DMS153 treated with DMSO at 0.1 percent for 48 hours (cell line): ENCODE results near the gene RENBP.

Experiments used
- DNase-seq: peaks from one replicate; lab custom pipeline; 2025; ENCODE audit not compliant: unreplicated experiment; lab: John Stamatoyannopoulos, UW

Gene RENBP

DNA sequence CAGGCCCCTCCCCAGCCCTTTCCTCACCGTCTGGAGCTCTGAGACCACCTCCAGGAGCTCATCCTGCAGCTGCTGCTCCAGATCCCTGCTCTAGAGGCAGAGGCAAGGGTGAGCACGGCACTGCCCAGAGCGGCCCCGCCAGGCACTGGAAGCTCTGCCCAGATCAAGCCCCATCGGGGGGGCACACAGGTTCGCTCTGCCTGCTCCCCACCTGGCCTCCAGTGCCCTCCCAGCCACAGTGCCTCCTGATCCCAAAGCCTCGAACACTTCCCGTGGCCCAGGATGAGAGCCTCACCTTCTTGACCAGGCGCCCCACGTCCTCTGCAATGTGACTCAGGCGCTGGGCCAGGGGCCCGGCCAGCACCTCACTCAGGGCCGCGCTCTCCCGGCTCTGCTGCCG lies 23.4 kb downstream of the RENBP start:
- no peak for DNase-seq

DNA sequence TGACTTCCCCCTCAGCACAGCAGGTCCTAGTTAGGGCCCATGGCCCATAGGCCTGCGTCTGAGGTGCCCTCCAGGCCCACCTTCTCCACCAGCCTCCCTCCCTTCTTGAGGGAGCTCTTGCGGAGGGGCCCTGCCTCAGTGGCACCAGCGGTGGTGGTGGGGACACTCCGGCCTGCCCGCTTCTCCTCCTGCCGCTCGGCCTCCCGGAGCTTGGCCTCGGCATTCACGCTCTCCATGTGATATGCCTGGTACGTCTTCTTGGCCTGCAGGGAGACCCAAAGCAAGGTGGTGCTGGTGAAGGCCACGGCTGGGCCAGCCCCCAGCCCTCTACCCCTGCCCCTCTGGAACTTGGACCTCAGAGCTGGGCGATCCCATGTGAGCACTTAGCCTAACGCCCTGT lies 23.9 kb downstream of the RENBP start:
- DNase-seq = no peak

DNA sequence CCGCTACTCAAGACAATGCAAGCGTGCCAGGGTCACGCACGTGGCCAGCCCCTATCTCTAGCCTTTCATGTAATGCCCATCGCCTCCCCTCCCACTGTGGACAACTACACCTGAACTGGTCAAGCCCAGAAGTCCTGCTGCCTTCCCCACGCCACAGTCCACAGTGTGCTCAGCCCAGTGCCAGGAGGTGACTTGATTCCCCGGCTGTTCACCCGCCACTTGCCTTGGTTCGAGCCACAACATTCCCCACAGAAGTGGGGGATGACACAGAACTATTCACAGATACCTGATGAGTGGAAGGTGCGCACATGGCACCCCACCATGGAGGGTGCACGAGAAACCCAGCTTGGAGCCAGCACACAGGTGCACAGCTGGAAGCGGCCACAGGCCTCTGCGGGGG lies 25.2 kb downstream of the RENBP start:
- no peak for DNase-seq

DNA sequence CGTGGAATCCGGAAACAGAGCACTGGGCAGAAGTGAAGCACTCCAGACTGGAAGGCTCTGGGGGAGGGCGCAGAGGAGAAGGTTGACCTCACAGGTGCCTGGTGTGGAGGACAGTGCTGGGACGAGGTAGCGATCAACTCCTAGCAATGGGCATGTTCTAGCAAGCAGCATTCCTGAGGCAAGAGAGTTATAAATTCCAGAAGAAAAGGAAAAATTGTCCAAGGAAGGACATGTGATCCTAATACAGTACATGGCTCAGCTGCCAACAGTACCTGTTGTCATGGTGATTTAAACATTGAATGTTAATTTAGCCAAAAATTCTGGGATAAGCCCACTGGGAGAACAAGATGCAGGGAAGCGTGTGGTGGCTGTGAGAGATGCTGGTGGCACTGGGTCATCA lies 26.6 kb downstream of the RENBP start:
- DNase-seq = no peak

DNA sequence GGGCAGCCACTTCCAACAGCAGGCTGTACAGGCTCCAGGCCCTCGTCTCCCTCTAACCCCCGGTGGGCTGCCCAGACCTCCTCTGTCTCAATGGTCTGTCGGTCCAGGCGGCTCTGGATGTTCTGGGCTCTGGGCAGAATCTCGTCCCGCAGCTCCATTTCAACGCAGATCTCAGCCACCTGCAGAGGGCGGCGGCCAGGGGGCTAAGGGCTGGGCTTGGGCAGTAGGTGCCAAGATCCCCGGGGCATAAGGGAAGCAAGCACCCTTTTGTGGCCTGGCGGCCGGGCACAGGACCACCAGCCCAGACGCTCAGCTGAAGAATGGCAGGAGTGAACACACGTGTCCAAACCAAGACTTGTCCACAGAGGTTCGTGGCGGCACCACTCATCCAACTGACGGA lies 30.7 kb downstream of the RENBP start:
- no peak for DNase-seq

DNA sequence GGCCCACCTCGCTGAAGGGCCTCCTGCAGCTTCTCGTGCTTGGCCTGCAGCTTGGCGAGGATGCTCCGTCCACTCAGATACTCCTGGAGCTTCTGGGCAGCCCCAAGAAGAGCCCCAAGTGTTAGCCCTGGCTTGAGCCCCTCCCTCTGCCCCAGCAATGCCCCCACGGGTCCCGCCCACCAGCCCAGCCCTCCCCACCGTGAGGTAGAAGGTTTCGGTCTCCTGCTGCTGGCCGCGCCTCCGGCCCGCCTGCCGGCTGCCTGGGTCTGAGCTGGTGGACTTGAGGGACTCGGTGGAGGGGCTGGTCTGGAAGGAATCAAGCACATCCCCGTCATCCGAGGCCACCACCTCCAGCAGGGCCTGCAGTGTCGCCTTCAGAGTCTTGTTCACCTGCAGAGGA lies 31.2 kb downstream of the RENBP start:
- DNase-seq = no peak

DNA sequence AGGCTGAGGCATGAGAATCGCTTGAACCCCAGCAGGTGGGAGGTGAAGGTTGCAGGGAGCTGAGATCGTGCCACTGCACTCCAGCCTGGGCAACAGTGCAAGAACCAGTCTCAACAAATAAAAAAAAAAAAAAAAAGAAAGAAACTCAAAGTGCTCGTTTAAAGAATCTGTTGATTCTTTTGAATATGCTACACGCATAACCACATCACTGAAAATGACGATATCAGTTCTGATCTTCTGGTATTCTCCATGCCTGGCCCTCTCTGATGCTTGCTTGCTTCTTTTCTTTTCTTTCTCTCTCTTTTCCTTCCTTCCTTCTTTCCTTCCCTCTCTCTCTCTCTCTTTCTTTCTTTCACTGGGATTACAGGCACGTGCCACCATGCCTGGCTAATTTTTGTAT lies 32.6 kb downstream of the RENBP start:
- no peak for DNase-seq

DNA sequence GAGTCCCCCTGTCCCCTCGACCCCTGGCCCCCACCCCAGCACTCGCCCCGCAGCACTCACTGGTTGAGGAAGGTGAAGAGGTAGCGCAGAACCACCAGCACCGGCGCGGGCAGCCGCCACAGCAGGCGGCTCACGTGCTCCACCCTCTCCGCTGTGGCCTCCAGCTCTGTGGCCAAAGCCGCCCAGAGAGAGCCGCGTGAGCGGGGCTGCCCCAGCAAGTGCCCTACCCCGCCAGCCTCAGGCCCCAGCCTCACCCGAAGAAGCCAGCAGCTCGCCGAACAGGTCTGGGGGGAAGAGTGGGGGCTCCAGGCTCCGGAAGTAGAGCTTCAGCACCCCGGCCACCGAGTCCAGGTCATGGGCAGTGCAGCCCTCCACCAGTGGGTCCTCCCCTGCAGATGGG lies 34.0 kb downstream of the RENBP start:
- no peak for DNase-seq

DNA sequence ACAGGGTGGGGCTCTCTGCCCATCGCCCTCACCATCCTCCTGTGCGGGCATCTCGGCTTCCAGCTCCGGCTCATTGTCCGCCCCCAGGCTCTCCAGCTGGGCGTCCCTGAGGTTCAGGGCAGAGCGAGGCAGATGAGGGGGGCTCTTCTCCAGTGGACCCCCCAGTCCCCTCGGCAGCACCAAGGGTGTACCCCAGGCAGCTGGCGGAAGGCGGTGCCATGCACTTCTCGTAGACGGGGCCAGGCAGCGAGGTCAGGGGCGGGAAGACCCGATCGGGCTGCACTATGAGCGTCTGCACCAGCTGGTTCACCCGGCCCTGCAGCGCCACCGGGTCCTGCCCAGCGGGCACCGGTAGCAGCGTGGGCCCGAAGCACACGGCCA lies 34.5 kb downstream of the RENBP start:
- DNase-seq = no peak

DNA sequence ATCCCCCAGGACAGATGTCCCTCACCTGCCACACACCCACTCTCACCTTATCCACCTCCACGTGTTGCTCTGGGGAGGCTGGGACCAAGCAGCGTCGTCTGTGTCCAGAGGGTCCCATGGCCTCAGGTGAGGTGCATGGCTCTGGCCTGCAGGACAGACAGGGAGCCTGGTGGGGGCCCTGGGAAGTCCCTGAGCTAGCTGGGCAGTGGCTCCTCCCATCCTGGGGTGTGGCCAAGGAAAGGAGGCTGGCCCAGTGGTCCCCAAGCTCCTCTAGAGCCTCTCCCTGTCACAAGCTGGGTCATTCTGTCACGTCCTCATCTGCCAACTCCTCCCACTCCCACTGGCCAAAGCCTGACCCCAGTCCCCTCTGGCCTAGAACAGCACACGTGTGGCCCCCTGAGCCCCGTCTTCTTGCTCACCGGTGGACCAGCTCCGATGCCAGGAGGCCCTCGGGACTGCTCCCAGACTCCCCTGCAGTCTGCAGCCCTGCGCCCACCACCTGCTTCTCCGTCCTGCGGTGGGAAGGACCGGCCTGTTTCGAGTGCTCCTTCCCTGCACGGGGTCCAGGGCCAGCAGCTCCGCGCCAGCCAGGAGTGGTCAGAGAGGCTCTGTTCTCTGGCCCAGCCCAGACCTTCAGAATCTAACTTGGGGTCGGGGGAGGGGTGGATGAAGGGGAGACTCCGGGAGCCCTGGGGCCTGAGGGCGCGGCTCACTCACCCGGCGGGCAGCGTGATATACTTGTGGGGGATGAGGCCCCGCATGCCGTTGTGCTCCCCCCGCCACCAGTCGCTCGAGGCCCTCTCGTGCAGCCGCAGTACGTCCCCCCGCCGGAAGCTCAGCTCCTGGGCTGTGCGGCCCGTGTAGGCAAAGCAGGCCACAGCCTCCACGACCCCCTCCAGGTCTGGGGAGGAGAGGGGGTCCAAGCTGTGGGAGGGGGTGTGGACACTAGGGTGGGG lies 35.1 kb downstream of the RENBP start:
- no peak for DNase-seq

DNA sequence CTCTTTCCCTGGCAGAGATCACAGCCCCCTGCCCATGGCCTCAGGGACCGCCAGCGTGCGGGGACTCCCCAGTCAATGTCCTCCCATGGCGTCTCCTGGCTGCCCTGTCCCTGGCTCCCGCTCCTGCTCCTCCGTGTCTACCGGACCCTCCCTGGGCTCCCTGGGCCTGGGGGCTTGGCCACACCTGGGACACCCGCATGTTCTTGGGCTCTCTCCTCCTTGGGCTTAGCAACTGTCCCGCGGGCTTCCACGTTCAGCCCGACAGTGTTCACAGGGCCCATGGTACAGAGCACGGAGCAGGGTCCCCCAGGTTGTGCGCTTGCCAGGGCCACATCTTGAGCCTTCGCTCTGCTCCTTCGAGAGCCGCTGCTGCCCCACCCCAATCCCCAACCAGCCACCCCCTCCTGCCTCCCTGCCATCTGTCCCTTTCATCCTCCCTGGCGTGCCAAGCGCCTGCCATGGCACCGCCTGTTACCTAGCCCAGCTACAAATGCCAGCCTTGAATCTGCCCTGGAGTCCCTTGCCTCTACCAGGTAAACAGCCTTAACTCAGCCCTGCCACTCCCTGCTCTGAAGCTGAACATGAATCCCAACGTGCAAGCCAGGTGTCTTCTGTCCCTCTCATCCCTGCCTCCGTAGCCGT lies 36.1 kb downstream of the RENBP start:
- DNase-seq = no peak

DNA sequence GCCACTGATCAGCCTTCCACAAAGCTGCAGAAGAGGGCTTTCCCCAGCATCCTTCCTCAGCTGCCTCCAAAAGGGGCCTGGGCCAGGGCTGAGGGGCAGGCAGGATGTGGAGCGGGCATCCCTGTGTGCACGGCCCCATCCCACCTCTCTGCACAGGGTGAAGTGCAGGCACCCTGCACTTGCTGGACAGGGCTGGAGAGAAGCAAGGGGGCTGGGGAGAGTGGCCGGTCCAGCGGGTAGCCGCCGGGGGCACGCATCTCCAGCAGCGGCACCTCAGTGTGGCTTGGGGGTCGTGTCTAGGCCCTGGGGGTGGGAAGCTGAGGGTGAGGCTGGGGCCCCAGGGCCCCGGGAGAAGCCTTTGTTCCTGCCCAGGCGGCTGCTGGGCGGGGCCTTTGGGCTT lies 37.0 kb downstream of the RENBP start:
- DNase-seq = no peak

DNA sequence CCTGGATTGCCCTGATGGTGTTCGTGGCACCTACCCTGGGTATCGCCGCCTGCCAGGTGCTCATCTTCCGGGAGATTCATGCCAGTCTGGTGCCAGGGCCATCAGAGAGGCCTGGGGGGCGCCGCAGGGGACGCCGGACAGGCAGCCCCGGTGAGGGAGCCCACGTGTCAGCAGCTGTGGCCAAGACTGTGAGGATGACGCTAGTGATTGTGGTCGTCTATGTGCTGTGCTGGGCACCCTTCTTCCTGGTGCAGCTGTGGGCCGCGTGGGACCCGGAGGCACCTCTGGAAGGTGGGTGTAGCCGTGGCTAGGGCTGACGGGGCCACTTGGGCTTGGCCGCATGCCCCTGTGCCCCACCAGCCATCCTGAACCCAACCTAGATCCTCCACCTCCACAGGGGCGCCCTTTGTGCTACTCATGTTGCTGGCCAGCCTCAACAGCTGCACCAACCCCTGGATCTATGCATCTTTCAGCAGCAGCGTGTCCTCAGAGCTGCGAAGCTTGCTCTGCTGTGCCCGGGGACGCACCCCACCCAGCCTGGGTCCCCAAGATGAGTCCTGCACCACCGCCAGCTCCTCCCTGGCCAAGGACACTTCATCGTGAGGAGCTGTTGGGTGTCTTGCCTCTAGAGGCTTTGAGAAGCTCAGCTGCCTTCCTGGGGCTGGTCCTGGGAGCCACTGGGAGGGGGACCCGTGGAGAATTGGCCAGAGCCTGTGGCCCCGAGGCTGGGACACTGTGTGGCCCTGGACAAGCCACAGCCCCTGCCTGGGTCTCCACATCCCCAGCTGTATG lies 38.1 kb downstream of the RENBP start:
- no peak for DNase-seq

DNA sequence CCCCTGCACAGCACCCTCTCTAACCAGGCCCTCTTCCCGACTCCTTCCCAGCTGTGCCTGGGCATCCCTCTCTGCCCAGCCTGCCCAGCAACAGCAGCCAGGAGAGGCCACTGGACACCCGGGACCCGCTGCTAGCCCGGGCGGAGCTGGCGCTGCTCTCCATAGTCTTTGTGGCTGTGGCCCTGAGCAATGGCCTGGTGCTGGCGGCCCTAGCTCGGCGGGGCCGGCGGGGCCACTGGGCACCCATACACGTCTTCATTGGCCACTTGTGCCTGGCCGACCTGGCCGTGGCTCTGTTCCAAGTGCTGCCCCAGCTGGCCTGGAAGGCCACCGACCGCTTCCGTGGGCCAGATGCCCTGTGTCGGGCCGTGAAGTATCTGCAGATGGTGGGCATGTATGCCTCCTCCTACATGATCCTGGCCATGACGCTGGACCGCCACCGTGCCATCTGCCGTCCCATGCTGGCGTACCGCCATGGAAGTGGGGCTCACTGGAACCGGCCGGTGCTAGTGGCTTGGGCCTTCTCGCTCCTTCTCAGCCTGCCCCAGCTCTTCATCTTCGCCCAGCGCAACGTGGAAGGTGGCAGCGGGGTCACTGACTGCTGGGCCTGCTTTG lies 38.9 kb downstream of the RENBP start:
- DNase-seq = no peak

DNA sequence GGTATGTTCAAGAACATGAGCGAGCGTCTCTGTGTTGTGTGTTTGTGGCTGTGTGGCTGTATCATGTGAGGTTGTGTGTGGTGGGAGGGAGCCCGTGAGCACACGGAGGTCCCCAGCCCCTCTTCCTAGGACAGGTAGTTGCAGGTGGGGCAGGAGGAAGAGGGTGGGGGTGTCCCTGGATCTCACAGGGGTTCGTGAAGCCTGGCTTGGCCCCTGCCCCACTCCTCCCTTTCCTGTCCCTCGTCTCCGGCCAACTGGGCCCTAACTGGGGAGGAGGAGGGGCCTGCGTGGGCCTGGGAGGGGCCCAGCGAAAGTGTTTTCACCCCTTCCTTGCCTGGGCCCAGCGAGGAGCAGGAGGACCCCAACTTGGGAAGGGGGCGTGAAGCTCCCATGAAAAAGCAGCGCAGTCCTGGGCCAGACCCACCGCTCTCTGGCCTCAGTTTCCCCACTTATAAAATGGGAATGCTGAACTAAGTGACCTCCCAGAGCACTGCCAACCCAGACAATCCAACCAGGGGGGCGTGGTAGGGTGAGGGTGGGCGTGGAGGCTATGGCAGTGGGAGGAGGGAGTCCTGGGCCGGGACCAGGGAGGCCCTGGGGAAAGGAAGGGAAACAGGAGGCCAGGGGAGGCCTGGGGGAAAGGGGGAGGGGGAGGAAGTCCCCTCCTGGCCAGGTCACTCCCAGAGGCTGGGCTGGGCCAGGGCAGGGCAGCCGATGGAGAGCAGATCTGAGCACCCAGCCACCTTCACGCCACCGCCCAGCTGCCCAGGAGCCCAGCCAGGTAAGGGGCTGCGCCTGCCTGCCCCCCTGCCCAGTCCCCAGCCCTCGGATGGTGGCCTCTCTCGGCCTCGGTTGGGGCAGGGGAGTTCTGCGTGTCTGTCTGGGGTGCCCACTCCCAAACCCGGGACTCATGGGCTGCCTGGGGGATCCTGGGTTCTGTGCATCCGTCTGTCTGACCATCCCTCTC lies 40.2 kb downstream of the RENBP start, which contains the start of gene AVPR2:
AVPR2 (plus strand) TSS at position 683 of the 967 bp plus-strand sequence. CDS start 473 bp downstream, outside the sequence.
- DNase-seq = no peak

DNA sequence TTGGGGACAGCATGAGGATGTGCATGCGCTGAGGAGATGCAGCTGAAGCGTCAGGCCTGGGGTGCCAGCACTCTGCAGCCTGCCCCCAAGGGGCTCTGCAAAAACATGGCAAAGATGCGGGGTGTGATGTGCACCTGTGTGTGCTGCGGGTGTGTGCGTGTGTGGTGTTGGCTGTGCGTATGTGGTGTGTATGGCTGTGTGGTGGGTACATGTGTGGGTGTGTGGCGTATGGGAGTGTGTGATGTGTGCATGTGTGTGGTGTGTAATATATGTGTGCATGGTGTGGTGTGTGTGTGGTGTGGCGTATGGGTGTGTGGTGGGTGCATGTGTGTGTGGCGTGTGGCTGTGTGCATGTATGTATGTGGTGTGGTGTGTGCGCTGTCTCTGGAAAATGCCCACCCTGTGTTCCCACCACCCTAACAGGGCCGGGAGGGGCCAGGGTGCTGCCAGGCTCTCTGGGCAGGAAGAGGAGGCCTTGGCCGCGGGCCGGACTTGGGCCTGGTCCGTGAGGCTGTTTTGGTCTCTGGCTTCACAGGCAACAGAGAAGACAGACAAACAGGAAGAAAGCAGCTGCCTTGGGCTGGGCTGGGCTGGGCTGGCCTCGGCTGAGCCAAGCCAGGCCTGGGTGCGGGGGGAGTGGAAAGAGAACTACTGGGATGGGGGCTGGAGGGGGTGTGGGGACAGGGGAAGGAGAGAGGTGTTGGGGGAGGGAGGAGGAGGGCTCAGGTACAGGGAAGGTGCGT lies 41.0 kb downstream of the RENBP start:
- DNase-seq = no peak

DNA sequence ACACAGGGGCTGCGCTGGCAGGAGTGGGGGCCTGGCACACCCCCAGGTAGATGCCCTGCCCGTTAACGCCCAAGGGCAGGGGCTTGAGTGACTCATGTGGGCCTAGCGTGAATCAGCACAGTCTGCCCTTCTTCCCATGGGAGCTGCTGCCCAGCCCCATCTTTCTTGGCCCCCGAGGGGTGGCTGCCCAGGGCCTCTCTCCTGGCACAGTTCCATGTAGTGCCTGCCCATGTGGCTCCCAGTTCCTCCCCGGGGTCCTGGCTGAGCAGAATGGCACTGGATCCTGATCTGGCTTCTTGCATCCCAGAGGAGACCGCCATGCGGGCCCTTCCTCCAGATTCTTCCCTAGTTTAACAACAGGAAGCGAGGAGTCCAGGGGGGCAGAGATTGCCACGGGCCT lies 42.1 kb downstream of the RENBP start:
- DNase-seq = no peak

DNA sequence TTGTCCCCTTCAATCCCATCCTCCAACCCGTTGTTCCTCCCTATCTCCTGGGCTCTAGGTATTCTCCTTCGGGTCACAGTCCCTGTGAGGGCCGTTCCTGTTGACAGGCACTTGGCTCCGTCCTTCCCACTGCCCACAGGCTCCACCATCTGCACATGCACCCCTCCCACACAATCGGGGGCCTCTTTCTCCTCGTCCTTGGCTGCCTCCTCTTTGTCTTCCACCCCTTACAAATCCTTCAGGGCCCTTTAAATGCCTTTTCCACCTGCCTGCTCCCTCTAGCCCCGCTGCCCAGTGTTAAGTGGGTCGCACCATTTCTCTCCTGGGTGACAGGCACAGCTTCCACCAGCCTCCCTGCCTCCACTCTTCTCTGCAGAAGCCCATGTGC lies 42.7 kb downstream of the RENBP start:
- no peak for DNase-seq
